Activated T-helper 17 cell treated with anti-CD3 and anti-CD28 coated beads, Interleukin-2, amount 50 U/mL, for 72 hours (primary cell): ENCODE measurements around the gene DAPK2. TPM values are rescaled to one million over a fixed set of nuclear protein-coding genes. Genes with fewer than 3 reads are reported as not detected.

Experiments
- ATAC-seq: fragments of 150-1000 bp; cut with Tn5 transposase; replicated peaks from 2 replicates; pipeline ENCODE4 v1.10.0; 2021; ENCODE audit warnings: mild to moderate bottlenecking, moderate library complexity
- H3K27ac Mint-ChIP-seq: one replicate; pipeline ENCODE4 v1.8.0; 2022; ENCODE audit warnings: mixed read lengths
- H3K27me3 Mint-ChIP-seq: one replicate; pipeline ENCODE4 v1.8.0; 2022; ENCODE audit warnings: mixed read lengths
- H3K36me3 Mint-ChIP-seq: one replicate; pipeline ENCODE4 v1.8.0; 2022; ENCODE audit warnings: low read depth, mild to moderate bottlenecking, mixed read lengths
- H3K4me1 Mint-ChIP-seq: one replicate; pipeline ENCODE4 v1.8.0; 2022; ENCODE audit warnings: mixed read lengths
- H3K4me3 Mint-ChIP-seq: one replicate; pipeline ENCODE4 v1.8.0; 2022; ENCODE audit warnings: mild to moderate bottlenecking, mixed read lengths
- H3K9me3 Mint-ChIP-seq: one replicate; pipeline ENCODE4 v1.8.0; 2022; ENCODE audit warnings: mixed read lengths
- total RNA-seq, 2 donors: library from RNA; stranded (reverse); gene quantifications; one replicate each; pipeline ENCODE4 v1.2.3, GENCODE V29; 2022

DAPK2 gene
- total RNA-seq, 2 donors from 2014 or later, result 0.82 to 10.6 TPM

DNA sequence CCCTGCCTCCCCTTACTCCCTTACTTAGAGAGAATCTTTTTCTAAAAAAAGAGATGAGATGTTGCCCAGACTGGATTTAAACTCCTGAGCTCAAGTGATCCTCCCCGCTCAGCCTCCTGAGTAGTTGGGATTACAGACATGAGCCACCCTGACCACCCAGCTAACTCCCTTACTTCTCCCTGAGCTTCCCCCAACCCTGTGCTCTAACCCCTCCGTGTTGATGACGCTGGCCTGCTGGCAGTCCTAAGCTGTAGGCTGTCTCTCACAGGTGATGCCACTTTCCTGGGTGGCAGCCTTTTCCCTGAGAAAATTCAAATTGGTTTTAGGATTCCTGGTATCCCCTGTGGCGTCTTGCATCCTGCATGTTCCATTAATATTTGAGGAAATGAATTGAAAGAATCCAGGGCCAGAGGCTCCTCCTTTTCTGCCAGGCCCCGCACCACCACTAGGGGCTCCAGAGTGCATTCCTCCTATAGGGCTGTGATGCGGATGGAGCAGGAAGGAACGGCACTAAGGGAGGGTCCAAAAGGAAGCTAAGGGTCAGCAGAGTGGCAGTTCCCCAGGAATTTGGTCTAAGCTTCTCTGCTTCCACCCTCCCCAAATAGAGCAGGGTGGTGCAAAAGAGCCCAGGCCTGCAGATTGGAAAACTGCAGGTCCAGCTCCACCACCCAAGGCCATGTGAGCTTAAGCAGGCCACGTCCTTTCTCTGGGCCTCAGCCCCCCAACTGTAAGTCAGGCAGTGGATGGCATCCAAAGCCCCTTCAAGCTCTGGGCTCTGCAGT, 101.1 kb downstream of the DAPK2 start:
- Mint-ChIP-seq H3K27me3 (no peaks in the 10 kb centered on the region), H3K4me1 (peaks cover 5% of the 10 kb centered on the region), H3K4me3 (peak overlapping the region; percentile 7), H3K36me3 (no peaks in the 10 kb centered on the region), H3K27ac (peak overlapping the region; percentile 75), H3K9me3 (no peaks in the 10 kb centered on the region)
- ATAC-seq, result peak; percentile 93

- H3K36me3 Mint-ChIP-seq, result no peaks in the 10 kb centered on the region
- no peaks in the 10 kb centered on the region for H3K27me3 Mint-ChIP-seq
- H3K9me3 Mint-ChIP-seq, result no peaks in the 10 kb centered on the region
- H3K4me3 Mint-ChIP-seq, result no peak overlapping the region
- peak overlapping the region; percentile 75 for H3K27ac Mint-ChIP-seq
- H3K4me1 Mint-ChIP-seq, result peaks cover 11% of the 10 kb centered on the region
- ATAC-seq, result no peak
Observed at GRCh38 chr15:63944681-63944955, 101.7 kb downstream of the DAPK2 start.

DNA sequence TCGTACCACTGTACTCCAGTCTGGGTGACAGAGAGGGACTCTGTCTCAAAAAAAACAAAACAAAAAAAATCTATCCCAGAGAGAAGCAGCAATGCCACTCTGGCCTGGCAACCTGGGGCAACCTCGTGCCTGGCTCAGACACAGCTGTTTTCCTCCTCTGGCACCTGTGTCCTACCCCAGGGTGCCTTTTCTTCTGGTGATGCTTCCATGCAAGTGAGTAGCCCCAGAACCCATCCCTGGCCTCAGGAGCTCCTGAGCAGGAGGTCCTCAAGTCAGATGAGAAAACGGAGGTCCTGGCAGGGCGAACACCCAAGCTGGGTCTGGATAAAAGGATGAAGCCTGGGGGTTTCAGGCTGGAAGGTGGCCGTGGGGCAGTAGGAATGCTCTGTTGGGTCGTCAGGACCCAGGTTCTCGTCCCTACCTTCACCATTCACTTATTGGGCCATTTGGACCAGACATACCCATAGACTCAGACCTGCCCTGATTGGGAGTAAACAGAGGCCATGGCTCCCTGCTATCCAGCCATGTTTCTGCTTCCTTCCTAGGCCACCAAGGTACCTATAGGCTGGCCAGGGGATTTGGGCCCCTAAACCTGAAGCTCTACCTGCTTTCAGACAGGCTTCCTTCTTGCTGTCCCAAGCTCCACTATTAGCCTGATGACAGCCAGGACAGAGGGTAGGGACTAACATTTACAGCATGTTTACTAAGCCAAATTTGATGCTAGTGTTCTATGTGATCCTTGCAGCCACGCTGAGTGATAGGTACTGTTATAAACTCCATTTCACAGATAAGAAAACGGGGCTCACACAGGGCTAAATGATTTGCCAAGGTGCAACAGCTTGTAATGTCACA, 102.2 kb downstream of the DAPK2 start:
- Mint-ChIP-seq H3K4me3 (no peak overlapping the region), H3K27ac (no peak overlapping the region), H3K27me3 (no peaks in the 10 kb centered on the region), H3K36me3 (no peaks in the 10 kb centered on the region), H3K4me1 (peaks cover 16% of the 10 kb centered on the region), H3K9me3 (peaks cover 4% of the 10 kb centered on the region)
- ATAC-seq, result no peak

- no peaks in the 10 kb centered on the region for H3K36me3 Mint-ChIP-seq
- peak overlapping the region; percentile 42 for H3K27ac Mint-ChIP-seq
- no peak for ATAC-seq
- no peaks in the 10 kb centered on the region for H3K27me3 Mint-ChIP-seq
- peaks cover 25% of the 10 kb centered on the region for H3K4me1 Mint-ChIP-seq
- H3K9me3 Mint-ChIP-seq, result peaks cover 5% of the 10 kb centered on the region
- no peak overlapping the region for H3K4me3 Mint-ChIP-seq
Observed at GRCh38 chr15:63942486-63943365, 103.6 kb downstream of the DAPK2 start.

GRCh38 chr15:63941698-63942465, 104.4 kb downstream of the DAPK2 start:
- Mint-ChIP-seq H3K4me3 (no peak overlapping the region), H3K27ac (peak overlapping the region; percentile 42), H3K36me3 (no peaks in the 10 kb centered on the region), H3K4me1 (peaks cover 25% of the 10 kb centered on the region), H3K9me3 (peaks cover 5% of the 10 kb centered on the region), H3K27me3 (no peaks in the 10 kb centered on the region)
- ATAC-seq, result no peak

GRCh38 chr15:63940966-63941620, 105.2 kb downstream of the DAPK2 start:
- Mint-ChIP-seq H3K27ac (peak overlapping the region; percentile 29), H3K36me3 (no peaks in the 10 kb centered on the region), H3K9me3 (peaks cover 5% of the 10 kb centered on the region), H3K4me3 (no peak overlapping the region), H3K27me3 (no peaks in the 10 kb centered on the region), H3K4me1 (peaks cover 25% of the 10 kb centered on the region)
- no peak for ATAC-seq

GRCh38 chr15:63939531-63940130, 106.7 kb downstream of the DAPK2 start:
- ATAC-seq, result peak; percentile 80
- no peaks in the 10 kb centered on the region for H3K27me3 Mint-ChIP-seq
- H3K36me3 Mint-ChIP-seq, result no peaks in the 10 kb centered on the region
- H3K4me1 Mint-ChIP-seq, result peaks cover 21% of the 10 kb centered on the region
- peak overlapping the region; percentile 91 for H3K27ac Mint-ChIP-seq
- peaks cover 5% of the 10 kb centered on the region for H3K9me3 Mint-ChIP-seq
- peak overlapping the region; percentile 75 for H3K4me3 Mint-ChIP-seq

DNA sequence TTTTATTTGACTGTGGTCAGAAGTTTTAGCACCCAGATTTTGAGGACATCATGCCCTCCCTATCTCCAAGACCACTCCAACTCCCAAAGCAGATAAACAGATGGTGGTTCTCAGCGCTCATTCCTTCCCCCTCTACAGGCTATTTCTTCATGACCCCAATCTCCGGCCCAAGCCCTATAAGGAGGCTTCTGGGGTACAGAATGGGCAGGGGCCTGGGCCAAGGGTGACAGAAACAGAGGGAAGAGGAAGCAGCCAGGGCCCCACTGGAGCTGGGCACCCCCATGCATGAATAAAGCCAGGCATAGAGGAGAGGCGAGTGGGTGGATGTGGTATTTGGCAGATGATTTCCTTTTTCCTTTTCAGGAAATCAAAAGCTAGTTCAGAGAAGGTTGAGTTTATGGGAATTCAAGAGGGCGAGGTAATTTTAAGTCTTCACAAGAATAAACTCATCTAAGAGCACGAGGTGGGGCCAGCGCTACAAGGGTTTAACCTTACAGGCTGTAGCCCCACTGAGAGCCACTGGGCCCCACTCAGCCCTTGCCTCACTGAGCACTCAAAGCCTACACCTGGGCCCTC, 107.7 kb downstream of the DAPK2 start:
- H3K27ac Mint-ChIP-seq, result peak overlapping the region; percentile 91
- peaks cover 21% of the 10 kb centered on the region for H3K4me1 Mint-ChIP-seq
- peaks cover 5% of the 10 kb centered on the region for H3K9me3 Mint-ChIP-seq
- no peaks in the 10 kb centered on the region for H3K27me3 Mint-ChIP-seq
- H3K36me3 Mint-ChIP-seq, result no peaks in the 10 kb centered on the region
- ATAC-seq, result peak; percentile 51
- H3K4me3 Mint-ChIP-seq, result peak overlapping the region; percentile 75

- H3K4me3 Mint-ChIP-seq, result no peak overlapping the region
- no peaks in the 10 kb centered on the region for H3K27me3 Mint-ChIP-seq
- no peaks in the 10 kb centered on the region for H3K9me3 Mint-ChIP-seq
- H3K36me3 Mint-ChIP-seq, result no peaks in the 10 kb centered on the region
- no peak overlapping the region for H3K27ac Mint-ChIP-seq
- H3K4me1 Mint-ChIP-seq, result peaks cover 9% of the 10 kb centered on the region
- ATAC-seq, result peak; percentile 56
Observed at GRCh38 chr15:63933522-63933921, 112.8 kb downstream of the DAPK2 start.

- H3K4me3 Mint-ChIP-seq, result no peak overlapping the region
- H3K27me3 Mint-ChIP-seq, result no peaks in the 10 kb centered on the region
- H3K36me3 Mint-ChIP-seq, result no peaks in the 10 kb centered on the region
- no peak overlapping the region for H3K27ac Mint-ChIP-seq
- no peak for ATAC-seq
- no peaks in the 10 kb centered on the region for H3K9me3 Mint-ChIP-seq
- peaks cover 6% of the 10 kb centered on the region for H3K4me1 Mint-ChIP-seq
Observed at GRCh38 chr15:63931556-63931955, 114.7 kb downstream of the DAPK2 start.

GRCh38 chr15:63930034-63930433, 116.3 kb downstream of the DAPK2 start:
- H3K4me1 Mint-ChIP-seq, result peaks cover 6% of the 10 kb centered on the region
- H3K27me3 Mint-ChIP-seq, result no peaks in the 10 kb centered on the region
- H3K36me3 Mint-ChIP-seq, result no peaks in the 10 kb centered on the region
- no peak for ATAC-seq
- peak overlapping the region; percentile 35 for H3K27ac Mint-ChIP-seq
- no peak overlapping the region for H3K4me3 Mint-ChIP-seq
- no peaks in the 10 kb centered on the region for H3K9me3 Mint-ChIP-seq

DNA sequence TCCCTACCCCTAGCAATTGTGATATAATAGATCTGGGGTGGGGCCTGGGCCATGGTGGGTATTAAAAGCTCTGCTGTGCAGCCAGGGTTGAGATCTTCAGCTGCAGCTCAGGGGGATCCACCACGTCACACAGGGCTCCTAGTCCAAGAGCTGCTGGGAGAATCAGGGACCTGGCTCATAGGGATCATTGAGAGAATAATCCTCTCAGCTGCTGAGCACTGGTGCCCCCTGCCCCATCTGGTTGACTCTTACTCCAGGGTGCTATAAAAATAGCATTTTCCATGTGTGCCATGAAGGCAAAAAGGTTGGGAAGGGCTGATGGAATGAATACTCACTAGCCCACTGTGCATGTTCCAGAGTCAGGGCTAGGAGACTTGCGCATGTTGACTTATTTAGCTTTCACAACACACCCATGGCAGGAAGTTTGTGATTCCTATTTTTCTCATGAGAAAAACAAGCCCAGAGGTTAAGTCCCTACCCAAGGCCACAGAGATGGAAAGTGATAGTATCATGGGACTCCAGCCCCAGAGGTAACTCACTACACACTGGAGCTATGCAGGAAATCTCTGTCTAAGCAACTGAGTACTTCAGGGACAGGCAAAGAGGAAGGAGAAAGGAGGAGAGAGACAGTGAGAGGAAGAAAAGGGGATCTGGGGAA, 118.0 kb downstream of the DAPK2 start:
- Mint-ChIP-seq H3K27me3 (no peaks in the 10 kb centered on the region), H3K27ac (no peak overlapping the region), H3K36me3 (no peaks in the 10 kb centered on the region), H3K4me1 (peaks cover 6% of the 10 kb centered on the region), H3K4me3 (no peak overlapping the region), H3K9me3 (no peaks in the 10 kb centered on the region)
- no peak for ATAC-seq
